Right atrium auricular region (tissue), 2 donors: ENCODE results near the gene MDM2. TPM values are rescaled to one million over a fixed set of nuclear protein-coding genes. Genes with fewer than 3 reads are reported as not detected.

Experiments
- DNase-seq: peaks from one replicate; pipeline ENCODE4 v3.0.0-alpha.2; 2019; ENCODE audit warnings: low spot score
- H3K27ac ChIP-seq, 2 donors: fragments of 200-600 bp; sonication (generic); 1 replicate in 1 of 2; 2 replicates in 1 of 2; pipeline ENCODE4 v1.5.1; 2016 to 2019
- H3K27me3 ChIP-seq, 2 donors: fragments of 200-600 bp; sonication (generic); one replicate each; pipeline versions ENCODE4 v1.5.1 to v1.6.0; 2017 to 2019
- H3K36me3 ChIP-seq: fragments of 200-600 bp; sonication (generic); one replicate; pipeline ENCODE4 v1.5.1; 2016
- H3K4me1 ChIP-seq, 2 donors: fragments of 200-600 bp; sonication (generic); one replicate each; pipeline versions ENCODE4 v1.5.1 to v1.6.0; 2017 to 2019
- H3K4me3 ChIP-seq, 2 donors: fragments of 200-600 bp; sonication (generic); 1 replicate in 1 of 2; 2 replicates in 1 of 2; pipeline ENCODE4 v1.5.1; 2017 to 2019; ENCODE audit warnings: mild to moderate bottlenecking in 1 of 2, moderate library complexity in 1 of 2
- H3K9me3 ChIP-seq, 2 donors: fragments of 200-600 bp; sonication (generic); one replicate each; pipeline ENCODE4 v1.5.1; 2019
- total RNA-seq, 2 donors: library from RNA; depleted of rRNA; stranded (reverse); fragments of >200 nt; gene quantifications; one replicate each; pipeline ENCODE4 v1.1.0, GENCODE V29; 2016
- TF ChIP-seq, protein P1 (sequence below), 2 donors: fragments of 200-600 bp; sonication (generic); IDR thresholded peaks; one replicate each; pipeline ENCODE4 v1.5.1; 2019; ENCODE audit warnings: antibody characterized with exemption in 2 of 2

The MDM2 gene
- total RNA-seq, 2 donors from 2014 or later, result 36.0 to 36.6 TPM

DNA sequence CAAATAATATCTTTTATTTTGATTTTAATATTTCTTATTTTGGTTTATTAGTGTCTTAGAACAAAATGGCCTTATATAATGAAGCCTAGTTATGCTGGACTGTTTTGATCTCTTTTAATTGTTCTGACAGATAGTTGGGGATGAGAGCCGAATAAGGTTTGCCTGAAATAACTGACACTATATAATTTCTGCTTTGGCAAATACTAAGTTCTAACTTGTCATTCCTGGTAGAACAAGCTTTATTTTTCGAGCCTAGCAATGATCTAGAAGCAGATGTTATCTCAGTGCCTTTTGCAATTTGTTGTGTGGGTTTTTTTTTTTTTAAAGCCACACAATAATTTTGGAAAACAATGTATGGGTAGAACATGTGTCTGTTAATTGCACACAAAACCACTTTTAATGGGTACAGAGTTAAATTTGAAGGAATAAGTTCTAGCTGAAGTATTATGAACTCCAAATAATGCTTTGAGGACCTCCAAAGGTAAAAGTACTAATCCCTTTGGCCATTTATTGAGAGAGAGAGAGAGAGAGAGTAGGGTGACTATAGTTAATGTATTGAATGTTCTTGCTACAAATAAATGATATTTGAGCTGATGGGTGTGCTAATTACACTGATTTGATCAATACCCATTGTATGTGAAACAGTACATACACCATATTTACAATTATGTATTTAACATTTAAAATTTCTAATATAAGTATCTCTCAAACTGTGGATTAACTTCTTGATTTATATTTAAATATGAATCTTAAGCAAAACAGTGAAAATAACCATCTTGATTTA is 35.0 kb downstream of the MDM2 start:
- DNase-seq, result no peak
- Histone ChIP-seq H3K27ac (no peak overlapping the region), H3K9me3 (no peaks in the 10 kb centered on the region), H3K36me3 (peaks cover 44% of the 10 kb centered on the region), H3K27me3 (no peaks in the 10 kb centered on the region), H3K4me3 (no peak overlapping the region), H3K4me1 (no peaks in the 10 kb centered on the region)
- TF ChIP-seq, protein P1, sequence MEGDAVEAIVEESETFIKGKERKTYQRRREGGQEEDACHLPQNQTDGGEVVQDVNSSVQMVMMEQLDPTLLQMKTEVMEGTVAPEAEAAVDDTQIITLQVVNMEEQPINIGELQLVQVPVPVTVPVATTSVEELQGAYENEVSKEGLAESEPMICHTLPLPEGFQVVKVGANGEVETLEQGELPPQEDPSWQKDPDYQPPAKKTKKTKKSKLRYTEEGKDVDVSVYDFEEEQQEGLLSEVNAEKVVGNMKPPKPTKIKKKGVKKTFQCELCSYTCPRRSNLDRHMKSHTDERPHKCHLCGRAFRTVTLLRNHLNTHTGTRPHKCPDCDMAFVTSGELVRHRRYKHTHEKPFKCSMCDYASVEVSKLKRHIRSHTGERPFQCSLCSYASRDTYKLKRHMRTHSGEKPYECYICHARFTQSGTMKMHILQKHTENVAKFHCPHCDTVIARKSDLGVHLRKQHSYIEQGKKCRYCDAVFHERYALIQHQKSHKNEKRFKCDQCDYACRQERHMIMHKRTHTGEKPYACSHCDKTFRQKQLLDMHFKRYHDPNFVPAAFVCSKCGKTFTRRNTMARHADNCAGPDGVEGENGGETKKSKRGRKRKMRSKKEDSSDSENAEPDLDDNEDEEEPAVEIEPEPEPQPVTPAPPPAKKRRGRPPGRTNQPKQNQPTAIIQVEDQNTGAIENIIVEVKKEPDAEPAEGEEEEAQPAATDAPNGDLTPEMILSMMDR (IDR thresholded peaks at IDR 0.05), result no peak

DNA sequence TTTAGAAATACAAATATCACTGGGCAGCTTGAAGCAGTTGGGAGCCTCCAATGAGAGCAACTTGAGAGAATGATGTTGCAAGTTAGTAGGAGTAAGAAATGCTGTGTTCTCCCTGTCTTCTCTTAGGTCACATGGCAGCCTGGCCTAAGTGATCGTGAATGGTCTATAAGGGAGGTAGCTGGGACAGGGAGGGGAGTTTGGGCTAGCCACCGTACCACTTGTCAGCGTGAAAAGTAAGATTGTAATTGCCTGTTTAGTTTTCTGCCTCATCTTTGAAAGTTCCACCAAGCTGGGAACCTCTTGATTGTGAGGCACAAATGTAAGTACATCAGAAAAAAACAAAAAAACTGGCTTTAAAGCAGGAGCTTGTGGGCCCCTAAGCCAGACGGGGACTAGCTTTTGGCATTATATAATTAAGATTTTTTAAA is 36.4 kb downstream of the MDM2 start:
- TF ChIP-seq, protein P1 (IDR thresholded peaks at IDR 0.05), result no peak
- Histone ChIP-seq H3K36me3 (peaks cover 33% of the 10 kb centered on the region), H3K27me3 (no peaks in the 10 kb centered on the region), H3K4me1 (no peaks in the 10 kb centered on the region), H3K27ac (no peak overlapping the region), H3K9me3 (no peaks in the 10 kb centered on the region), H3K4me3 (no peak overlapping the region)
- DNase-seq, result no peak

DNA sequence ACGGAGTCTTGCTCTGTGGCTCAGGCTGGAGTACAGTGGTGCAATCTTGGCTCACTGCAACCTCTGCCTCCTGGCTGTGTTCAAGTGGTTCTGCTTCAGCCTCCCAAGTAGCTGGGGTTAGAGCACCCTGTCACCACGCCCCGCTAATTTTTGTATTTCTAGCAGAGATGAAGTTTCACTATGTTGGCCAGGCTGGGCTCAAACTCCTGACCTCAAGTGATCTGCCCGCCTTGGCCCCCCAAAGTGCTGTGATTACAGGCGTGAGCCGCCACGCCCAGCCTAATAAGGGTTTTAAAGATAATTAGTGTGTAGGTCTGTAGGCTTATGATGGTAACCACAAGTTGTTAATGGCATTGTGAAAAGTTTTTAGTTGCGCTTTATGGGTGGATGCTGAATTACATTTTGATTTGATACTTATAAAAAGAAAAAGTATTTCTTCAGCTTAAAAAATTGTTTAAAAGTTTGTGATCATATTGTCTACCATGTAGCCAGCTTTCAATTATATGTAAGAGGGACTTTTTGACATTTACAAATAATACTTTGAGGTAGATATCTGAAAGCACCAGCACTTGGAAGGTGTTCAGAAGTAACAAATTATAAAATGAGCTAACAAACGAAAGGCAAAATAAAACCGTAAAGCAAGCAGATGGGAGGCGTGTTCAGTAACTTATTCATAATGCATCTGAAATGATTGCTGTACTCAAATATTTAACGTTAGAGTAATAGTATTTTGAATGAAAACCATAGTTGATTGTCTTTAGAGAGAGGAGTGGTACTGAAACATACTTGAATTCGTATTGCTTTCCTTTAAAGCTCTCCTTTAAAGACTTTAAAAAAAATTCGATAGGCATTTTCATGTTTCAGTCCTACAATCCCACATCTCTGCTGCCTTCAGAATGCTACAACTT is 37.1 kb downstream of the MDM2 start:
- Histone ChIP-seq H3K4me1 (no peaks in the 10 kb centered on the region), H3K9me3 (no peaks in the 10 kb centered on the region), H3K27ac (no peak overlapping the region), H3K27me3 (no peaks in the 10 kb centered on the region), H3K4me3 (no peak overlapping the region), H3K36me3 (peaks cover 26% of the 10 kb centered on the region)
- DNase-seq, result no peak
- TF ChIP-seq, protein P1 (IDR thresholded peaks at IDR 0.05), result no peak

DNA sequence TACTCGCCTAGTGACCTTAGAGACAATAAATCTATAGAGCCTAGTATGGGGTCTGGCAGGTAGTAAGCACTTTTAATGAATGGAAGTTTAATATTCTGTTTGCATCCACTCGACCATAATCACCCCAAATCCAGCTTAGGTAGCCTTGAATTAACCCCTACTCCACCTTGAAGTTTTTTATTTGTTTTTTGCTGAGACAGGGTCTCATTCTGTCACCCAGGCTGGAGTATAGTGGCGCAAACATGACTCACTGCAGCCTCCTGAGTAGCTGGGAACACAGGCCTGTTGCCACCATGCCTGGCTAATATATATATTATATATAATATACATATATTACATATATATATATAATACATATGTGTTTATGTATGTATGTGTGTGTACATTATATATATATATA is 38.8 kb downstream of the MDM2 start:
- no peak for DNase-seq
- H3K4me1 ChIP-seq, result no peaks in the 10 kb centered on the region
- no peaks in the 10 kb centered on the region for H3K9me3 ChIP-seq
- H3K27ac ChIP-seq, result no peak overlapping the region
- no peak overlapping the region for H3K4me3 ChIP-seq
- peaks cover 8% of the 10 kb centered on the region for H3K36me3 ChIP-seq
- TF ChIP-seq, protein P1 (IDR thresholded peaks at IDR 0.05), result no peak
- no peaks in the 10 kb centered on the region for H3K27me3 ChIP-seq

DNA sequence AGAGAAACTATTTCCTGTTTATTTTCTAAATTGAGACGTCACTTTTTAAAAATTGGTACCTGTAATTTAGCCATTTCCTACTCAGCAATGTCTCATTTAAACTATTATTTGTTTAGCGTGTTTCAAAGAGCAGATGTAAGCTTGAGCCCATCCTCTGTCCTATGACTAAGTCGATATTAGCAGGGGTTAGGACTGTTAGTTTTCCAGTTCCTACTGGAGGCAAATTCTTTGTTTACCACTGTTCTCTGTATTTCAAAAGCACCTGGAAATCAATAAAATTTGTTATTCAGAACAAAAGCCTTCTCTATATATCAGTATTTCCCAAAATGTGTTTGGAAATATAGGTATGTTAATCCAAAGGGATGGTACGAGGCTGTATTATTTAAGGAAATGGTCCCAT is 42.4 kb downstream of the MDM2 start:
- no peaks in the 10 kb centered on the region for H3K4me1 ChIP-seq
- H3K4me3 ChIP-seq, result no peak overlapping the region
- no peaks in the 10 kb centered on the region for H3K36me3 ChIP-seq
- TF ChIP-seq, protein P1 (IDR thresholded peaks at IDR 0.05), result no peak
- no peak overlapping the region for H3K27ac ChIP-seq
- no peak for DNase-seq
- H3K9me3 ChIP-seq, result no peaks in the 10 kb centered on the region
- H3K27me3 ChIP-seq, result no peaks in the 10 kb centered on the region
